ENCODE results near the gene SGPL1. TPM values are rescaled to one million over a fixed set of nuclear protein-coding genes. Genes with fewer than 3 reads are reported as not detected.

SGPL1 gene
- total RNA-seq, 1 experiment from 2014 or later = 35.1 TPM

GRCh38 chr10:70791386-70792039 is 24.2 kb upstream of the SGPL1 start:
- Histone ChIP-seq H3K27me3 (ENCODE audit: control insufficient read depth, insufficient read depth, low read length) (no peaks in the 10 kb centered on the region), H3K4me3 (ENCODE audit: insufficient read depth, low read depth, low read length) (no peak overlapping the region), H3K36me3 (replicated peaks; ENCODE audit: control insufficient read depth, insufficient read depth, low read length) (no peaks in the 10 kb centered on the region)
- no peak for DNase-seq

GRCh38 chr10:70795613-70796012 is 20.1 kb upstream of the SGPL1 start:
- Histone ChIP-seq H3K36me3 (replicated peaks; ENCODE audit: control insufficient read depth, insufficient read depth, low read length) (no peaks in the 10 kb centered on the region), H3K4me3 (ENCODE audit: insufficient read depth, low read depth, low read length) (no peak overlapping the region), H3K27me3 (ENCODE audit: control insufficient read depth, insufficient read depth, low read length) (no peaks in the 10 kb centered on the region)
- DNase-seq = no peak

GRCh38 chr10:70797840-70798239 is 17.9 kb upstream of the SGPL1 start:
- Histone ChIP-seq H3K27me3 (ENCODE audit: control insufficient read depth, insufficient read depth, low read length) (no peaks in the 10 kb centered on the region), H3K4me3 (ENCODE audit: insufficient read depth, low read depth, low read length) (no peak overlapping the region), H3K36me3 (replicated peaks; ENCODE audit: control insufficient read depth, insufficient read depth, low read length) (no peaks in the 10 kb centered on the region)
- no peak for DNase-seq

GRCh38 chr10:70799124-70799523 is 16.6 kb upstream of the SGPL1 start:
- no peaks in the 10 kb centered on the region for H3K27me3 ChIP-seq (ENCODE audit: control insufficient read depth, insufficient read depth, low read length)
- no peak for DNase-seq
- no peak overlapping the region for H3K4me3 ChIP-seq (ENCODE audit: insufficient read depth, low read depth, low read length)
- no peaks in the 10 kb centered on the region for H3K36me3 ChIP-seq (replicated peaks; ENCODE audit: control insufficient read depth, insufficient read depth, low read length)

GRCh38 chr10:70801854-70802253 is 13.9 kb upstream of the SGPL1 start:
- Histone ChIP-seq H3K4me3 (ENCODE audit: insufficient read depth, low read depth, low read length) (no peak overlapping the region), H3K36me3 (replicated peaks; ENCODE audit: control insufficient read depth, insufficient read depth, low read length) (no peaks in the 10 kb centered on the region), H3K27me3 (ENCODE audit: control insufficient read depth, insufficient read depth, low read length) (no peaks in the 10 kb centered on the region)
- DNase-seq = no peak

GRCh38 chr10:70803775-70804420 is 11.8 kb upstream of the SGPL1 start:
- DNase-seq = no peak
- Histone ChIP-seq H3K36me3 (replicated peaks; ENCODE audit: control insufficient read depth, insufficient read depth, low read length) (no peaks in the 10 kb centered on the region), H3K4me3 (ENCODE audit: insufficient read depth, low read depth, low read length) (no peak overlapping the region), H3K27me3 (ENCODE audit: control insufficient read depth, insufficient read depth, low read length) (no peaks in the 10 kb centered on the region)

GRCh38 chr10:70804421-70804808 is 11.3 kb upstream of the SGPL1 start:
- Histone ChIP-seq H3K4me3 (ENCODE audit: insufficient read depth, low read depth, low read length) (no peak overlapping the region), H3K36me3 (replicated peaks; ENCODE audit: control insufficient read depth, insufficient read depth, low read length) (no peaks in the 10 kb centered on the region), H3K27me3 (ENCODE audit: control insufficient read depth, insufficient read depth, low read length) (no peaks in the 10 kb centered on the region)
- DNase-seq = no peak

GRCh38 chr10:70805619-70806215 is 10.0 kb upstream of the SGPL1 start:
- no peak for DNase-seq
- H3K27me3 ChIP-seq (ENCODE audit: control insufficient read depth, insufficient read depth, low read length) = no peaks in the 10 kb centered on the region
- H3K36me3 ChIP-seq (replicated peaks; ENCODE audit: control insufficient read depth, insufficient read depth, low read length) = no peaks in the 10 kb centered on the region
- no peak overlapping the region for H3K4me3 ChIP-seq (ENCODE audit: insufficient read depth, low read depth, low read length)

- no peak for DNase-seq
- Histone ChIP-seq H3K4me3 (ENCODE audit: insufficient read depth, low read depth, low read length) (no peak overlapping the region), H3K27me3 (ENCODE audit: control insufficient read depth, insufficient read depth, low read length) (no peaks in the 10 kb centered on the region), H3K36me3 (replicated peaks; ENCODE audit: control insufficient read depth, insufficient read depth, low read length) (no peaks in the 10 kb centered on the region)
Measured at GRCh38 chr10:70806841-70807240, 8.9 kb upstream of the SGPL1 start.

GRCh38 chr10:70807556-70807955 is 8.2 kb upstream of the SGPL1 start:
- Histone ChIP-seq H3K4me3 (ENCODE audit: insufficient read depth, low read depth, low read length) (no peak overlapping the region), H3K36me3 (replicated peaks; ENCODE audit: control insufficient read depth, insufficient read depth, low read length) (no peaks in the 10 kb centered on the region), H3K27me3 (ENCODE audit: control insufficient read depth, insufficient read depth, low read length) (no peaks in the 10 kb centered on the region)
- no peak for DNase-seq

- Histone ChIP-seq H3K27me3 (ENCODE audit: control insufficient read depth, insufficient read depth, low read length) (no peaks in the 10 kb centered on the region), H3K36me3 (replicated peaks; ENCODE audit: control insufficient read depth, insufficient read depth, low read length) (no peaks in the 10 kb centered on the region), H3K4me3 (ENCODE audit: insufficient read depth, low read depth, low read length) (no peak overlapping the region)
- DNase-seq = no peak
Measured at GRCh38 chr10:70809011-70809611, 6.6 kb upstream of the SGPL1 start.

- DNase-seq = no peak
- Histone ChIP-seq H3K4me3 (ENCODE audit: insufficient read depth, low read depth, low read length) (no peak overlapping the region), H3K36me3 (replicated peaks; ENCODE audit: control insufficient read depth, insufficient read depth, low read length) (no peaks in the 10 kb centered on the region), H3K27me3 (ENCODE audit: control insufficient read depth, insufficient read depth, low read length) (no peaks in the 10 kb centered on the region)
Measured at GRCh38 chr10:70809726-70810125, 6.0 kb upstream of the SGPL1 start.

- no peak overlapping the region for H3K4me3 ChIP-seq (ENCODE audit: insufficient read depth, low read depth, low read length)
- no peaks in the 10 kb centered on the region for H3K27me3 ChIP-seq (ENCODE audit: control insufficient read depth, insufficient read depth, low read length)
- DNase-seq = no peak
- no peaks in the 10 kb centered on the region for H3K36me3 ChIP-seq (replicated peaks; ENCODE audit: control insufficient read depth, insufficient read depth, low read length)
Measured at GRCh38 chr10:70810967-70811366, 4.8 kb upstream of the SGPL1 start.

GRCh38 chr10:70811881-70812280 is 3.9 kb upstream of the SGPL1 start:
- no peak for DNase-seq
- Histone ChIP-seq H3K4me3 (ENCODE audit: insufficient read depth, low read depth, low read length) (no peak overlapping the region), H3K36me3 (replicated peaks; ENCODE audit: control insufficient read depth, insufficient read depth, low read length) (no peaks in the 10 kb centered on the region), H3K27me3 (ENCODE audit: control insufficient read depth, insufficient read depth, low read length) (no peaks in the 10 kb centered on the region)

- Histone ChIP-seq H3K36me3 (replicated peaks; ENCODE audit: control insufficient read depth, insufficient read depth, low read length) (peaks cover 1% of the 10 kb centered on the region; the same call in 1 of the 2 replicates), H3K4me3 (ENCODE audit: insufficient read depth, low read depth, low read length) (no peak overlapping the region), H3K27me3 (ENCODE audit: control insufficient read depth, insufficient read depth, low read length) (no peaks in the 10 kb centered on the region)
- no peak for DNase-seq
Measured at GRCh38 chr10:70812814-70813213, 2.9 kb upstream of the SGPL1 start.
